HG03025 (cell line): ENCODE results near the gene CUEDC1.

Source experiments
- ATAC-seq: cut with Tn5 transposase; IDR thresholded peaks from one replicate; pipeline ENCODE4 v1.9.1; 2021; ENCODE audit warnings: mild to moderate bottlenecking, moderate library complexity; ENCODE audit not compliant: unreplicated experiment, low FRiP score

Gene CUEDC1

GRCh38 chr17:57900991-57901743, 54.0 kb downstream of the CUEDC1 start:
- no peak for ATAC-seq

GRCh38 chr17:57899822-57900221, 55.4 kb downstream of the CUEDC1 start:
- no peak for ATAC-seq

- ATAC-seq = no peak
These were observed 55.8 kb downstream of the CUEDC1 start for GRCh38 chr17:57899391-57899790.

- ATAC-seq = no peak
These were observed 56.5 kb downstream of the CUEDC1 start for GRCh38 chr17:57898487-57899311.

GRCh38 chr17:57895382-57896060, 59.7 kb downstream of the CUEDC1 start:
- ATAC-seq = no peak

- no peak for ATAC-seq
These were observed 60.4 kb downstream of the CUEDC1 start for GRCh38 chr17:57894848-57895247.

- ATAC-seq = no peak
These were observed 62.2 kb downstream of the CUEDC1 start for GRCh38 chr17:57892820-57893595.

GRCh38 chr17:57892146-57892819, 62.9 kb downstream of the CUEDC1 start:
- no peak for ATAC-seq

- ATAC-seq = no peak
These were observed 64.4 kb downstream of the CUEDC1 start for GRCh38 chr17:57890857-57891232.

- no peak for ATAC-seq
These were observed 65.0 kb downstream of the CUEDC1 start for GRCh38 chr17:57889892-57890856.

- no peak for ATAC-seq
These were observed 66.0 kb downstream of the CUEDC1 start for GRCh38 chr17:57889252-57889651.

GRCh38 chr17:57888311-57889216, 66.6 kb downstream of the CUEDC1 start:
- no peak for ATAC-seq

GRCh38 chr17:57887161-57887560, 68.1 kb downstream of the CUEDC1 start:
- no peak for ATAC-seq

- no peak for ATAC-seq
These were observed 69.2 kb downstream of the CUEDC1 start for GRCh38 chr17:57886020-57886419.

GRCh38 chr17:57885148-57885915, 69.9 kb downstream of the CUEDC1 start:
- ATAC-seq = no peak

- no peak for ATAC-seq
These were observed 73.3 kb downstream of the CUEDC1 start for GRCh38 chr17:57881783-57882351.

- ATAC-seq = no peak
These were observed 74.1 kb downstream of the CUEDC1 start for GRCh38 chr17:57881143-57881542.
